Measurements from ENCODE around the gene NAA60. TPM values are rescaled to one million over a fixed set of nuclear protein-coding genes. Genes with fewer than 3 reads are reported as not detected.

Gene NAA60
- total and polyA plus RNA-seq, 9 of the 15 experiments (the other 6 are each of a cell fraction or from before 2014, with no cell fraction given), result 2.1 to 49.4 (median 10.3) TPM

DNA sequence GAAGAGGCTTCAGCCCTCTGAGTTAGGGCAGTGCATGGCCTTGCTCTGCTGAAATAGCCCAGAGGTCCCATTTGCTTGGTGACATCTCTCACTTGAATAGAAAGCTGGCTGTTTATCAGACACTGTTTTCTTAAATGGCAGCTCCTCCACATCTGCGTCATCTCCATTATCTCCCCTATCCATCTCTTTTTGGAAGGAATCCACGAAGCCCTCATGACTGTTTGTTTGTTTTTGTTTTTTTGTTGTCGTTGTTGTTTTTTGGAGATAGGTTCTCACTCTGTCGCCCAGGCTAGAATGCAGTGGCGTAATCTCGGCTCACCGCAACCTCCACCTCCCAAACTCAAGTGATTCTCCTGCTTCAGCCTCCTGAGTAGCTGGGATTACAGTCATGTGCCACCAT is 16.6 kb downstream of the NAA60 start (continued):
- TF ChIP-seq VEZF1 (CRISPR knock-in tag; IDR thresholded peaks at IDR 0.05), result peak; percentile 17; the same call in 1 of the 2 replicates
- no peak for TF ChIP-seq BRD9 (IDR thresholded peaks at IDR 0.05; ENCODE audit: low read depth, partially characterized antibody)
- TF ChIP-seq GTF2A2 (tag; IDR thresholded peaks at IDR 0.05), result no peak
- no peak for TF ChIP-seq BRD4 (IDR thresholded peaks at IDR 0.05)
- no peak for TF ChIP-seq ZNF445 (CRISPR knock-in tag; IDR thresholded peaks at IDR 0.05; ENCODE audit: low read depth)
- no peak for TF ChIP-seq ZBTB5 (IDR thresholded peaks at IDR 0.05)
- no peak for TF ChIP-seq ZMIZ1 (IDR thresholded peaks at IDR 0.05; ENCODE audit: low read depth in 2 of 2, low read length in 2 of 2)
